Smooth muscle cell (in vitro differentiated cells): Measurements from ENCODE around the gene MCM3AP. TPM values are rescaled to one million over a fixed set of nuclear protein-coding genes. Genes with fewer than 3 reads are reported as not detected.

Source experiments
- DNase-seq: peaks from one replicate; lab custom pipeline; 2025; ENCODE audit not compliant: unreplicated experiment; lab: John Stamatoyannopoulos, UW
- H2AFZ ChIP-seq: fragments of 200-600 bp; sonication (generic); 2 replicates; pipeline ENCODE4 v1.6.0; 2016; ENCODE audit warnings: antibody characterized with exemption, low read depth, mild to moderate bottlenecking
- H3F3A ChIP-seq: fragments of 200-600 bp; sonication (generic); 2 replicates; pipeline ENCODE4 v1.6.0; 2017; ENCODE audit warnings: antibody characterized with exemption, low read depth
- H3K27ac ChIP-seq: fragments of 200-600 bp; sonication (generic); 2 replicates; pipeline ENCODE4 v1.5.1; 2016; ENCODE audit warnings: low read depth, mild to moderate bottlenecking
- H3K27me3 ChIP-seq: fragments of 200-600 bp; sonication (generic); 2 replicates; pipeline ENCODE4 v1.6.1; 2016; ENCODE audit warnings: low read depth, mild to moderate bottlenecking
- H3K36me3 ChIP-seq: fragments of 200-600 bp; sonication (generic); 2 replicates; pipeline ENCODE4 v1.5.1; 2016; ENCODE audit warnings: low read depth
- H3K4me1 ChIP-seq: fragments of 200-600 bp; sonication (generic); 2 replicates; pipeline ENCODE4 v1.5.1; 2016; ENCODE audit warnings: low read depth
- H3K4me2 ChIP-seq: fragments of 200-600 bp; sonication (generic); 2 replicates; pipeline ENCODE4 v1.6.0; 2016; ENCODE audit warnings: mild to moderate bottlenecking
- H3K4me3 ChIP-seq: fragments of 200-600 bp; sonication (generic); 2 replicates; pipeline ENCODE4 v1.5.1; 2016; ENCODE audit warnings: mild to moderate bottlenecking
- H3K79me2 ChIP-seq: fragments of 200-600 bp; sonication (generic); 2 replicates; pipeline ENCODE4 v1.6.0; 2016; ENCODE audit warnings: low read depth, mild to moderate bottlenecking
- H3K9ac ChIP-seq: fragments of 200-600 bp; sonication (generic); 2 replicates; pipeline ENCODE4 v1.6.0; 2016; ENCODE audit warnings: low read depth
- H3K9me3 ChIP-seq: fragments of 200-600 bp; sonication (generic); replicated peaks from 2 replicates; pipeline ENCODE4 v1.5.1; 2016; ENCODE audit warnings: low read depth
- H4K20me1 ChIP-seq: fragments of 200-600 bp; sonication (generic); 2 replicates; pipeline ENCODE4 v1.6.0; 2016; ENCODE audit warnings: low read depth
- CTCF ChIP-seq: fragments of 200-600 bp; sonication (generic); IDR thresholded peaks from 2 replicates; pipeline ENCODE4 v1.5.1; 2017; ENCODE audit warnings: borderline replicate concordance, mild to moderate bottlenecking, antibody characterized with exemption; ENCODE audit not compliant: insufficient read depth, poor library complexity, severe bottlenecking
- WGBS: methylation state at CpG from one replicate; pipeline ENCODE4 v1.1.7; 2016; ENCODE audit warnings: low lambda C conversion rate; 5-methylcytosine and 5-hydroxymethylcytosine counted together
- polyA plus RNA-seq: library from polyadenylated mRNA; unstranded; fragments of >200 nt; fragmentation: Nextera tagmentation; extraction: Ambion mirVana; gene quantifications from 2 replicates; pipeline ENCODE4 v1.2.1, GENCODE V29; 2016
- total RNA-seq: library from RNA; depleted of rRNA; stranded (reverse); fragments of >200 nt; gene quantifications from 2 replicates; pipeline ENCODE4 v1.2.3, GENCODE V29; 2014

MCM3AP gene
- total and polyA plus RNA-seq, 2 experiments from 2014 or later, result 39.2 to 51.5 TPM

- no peak for DNase-seq
- Histone ChIP-seq H3K27ac (no peak overlapping the region), H3K36me3 (peaks cover 7% of the 10 kb centered on the region), H3F3A (peaks cover 7% of the 10 kb centered on the region), H3K4me2 (no peak overlapping the region), H3K9me3 (no peaks in the 10 kb centered on the region), H4K20me1 (no peaks in the 10 kb centered on the region), H3K27me3 (no peaks in the 10 kb centered on the region), H3K4me1 (no peaks in the 10 kb centered on the region), H2AFZ (no peak overlapping the region), H3K9ac (no peak overlapping the region), H3K4me3 (no peak overlapping the region), H3K79me2 (no peaks in the 10 kb centered on the region)
- no peak for TF ChIP-seq CTCF
- 95% methylated on average over 26 of the region's 27 CpGs for WGBS
These were observed 77.4 kb downstream of the MCM3AP start for GRCh38 chr21:46207920-46208591.

- no peak overlapping the region for H3K4me2 ChIP-seq
- DNase-seq, result no peak
- no peaks in the 10 kb centered on the region for H3K4me1 ChIP-seq
- no peak overlapping the region for H3K4me3 ChIP-seq
- H3K79me2 ChIP-seq, result no peaks in the 10 kb centered on the region
- H3K27ac ChIP-seq, result no peak overlapping the region
- H3F3A ChIP-seq, result peaks cover 7% of the 10 kb centered on the region
- H3K36me3 ChIP-seq, result peaks cover 7% of the 10 kb centered on the region
- 98% methylated on average over 21 of the region's 21 CpGs for WGBS
- no peaks in the 10 kb centered on the region for H3K9me3 ChIP-seq
- H4K20me1 ChIP-seq, result no peaks in the 10 kb centered on the region
- H3K27me3 ChIP-seq, result no peaks in the 10 kb centered on the region
- H3K9ac ChIP-seq, result no peak overlapping the region
- H2AFZ ChIP-seq, result no peak overlapping the region
- no peak for TF ChIP-seq CTCF
These were observed 78.1 kb downstream of the MCM3AP start for GRCh38 chr21:46207006-46207919.

GRCh38 chr21:46206163-46207005 is 79.0 kb downstream of the MCM3AP start:
- Histone ChIP-seq H4K20me1 (no peaks in the 10 kb centered on the region), H3K4me1 (no peaks in the 10 kb centered on the region), H3K27me3 (no peaks in the 10 kb centered on the region), H3K9ac (no peak overlapping the region), H3K9me3 (no peaks in the 10 kb centered on the region), H3F3A (peaks cover 7% of the 10 kb centered on the region), H2AFZ (no peak overlapping the region), H3K36me3 (peaks cover 7% of the 10 kb centered on the region), H3K4me3 (no peak overlapping the region), H3K27ac (no peak overlapping the region), H3K4me2 (no peak overlapping the region), H3K79me2 (no peaks in the 10 kb centered on the region)
- DNase-seq, result no peak
- WGBS, result 94% methylated on average over 24 of the region's 24 CpGs
- TF ChIP-seq CTCF, result no peak
